HK-2 (cell line): ENCODE measurements around the gene DSTYK.

Source experiments
- DNase-seq: peaks from one replicate; pipeline ENCODE4 v3.0.0-alpha.2; 2018; ENCODE audit not compliant: unreplicated experiment

DSTYK gene, protein sequence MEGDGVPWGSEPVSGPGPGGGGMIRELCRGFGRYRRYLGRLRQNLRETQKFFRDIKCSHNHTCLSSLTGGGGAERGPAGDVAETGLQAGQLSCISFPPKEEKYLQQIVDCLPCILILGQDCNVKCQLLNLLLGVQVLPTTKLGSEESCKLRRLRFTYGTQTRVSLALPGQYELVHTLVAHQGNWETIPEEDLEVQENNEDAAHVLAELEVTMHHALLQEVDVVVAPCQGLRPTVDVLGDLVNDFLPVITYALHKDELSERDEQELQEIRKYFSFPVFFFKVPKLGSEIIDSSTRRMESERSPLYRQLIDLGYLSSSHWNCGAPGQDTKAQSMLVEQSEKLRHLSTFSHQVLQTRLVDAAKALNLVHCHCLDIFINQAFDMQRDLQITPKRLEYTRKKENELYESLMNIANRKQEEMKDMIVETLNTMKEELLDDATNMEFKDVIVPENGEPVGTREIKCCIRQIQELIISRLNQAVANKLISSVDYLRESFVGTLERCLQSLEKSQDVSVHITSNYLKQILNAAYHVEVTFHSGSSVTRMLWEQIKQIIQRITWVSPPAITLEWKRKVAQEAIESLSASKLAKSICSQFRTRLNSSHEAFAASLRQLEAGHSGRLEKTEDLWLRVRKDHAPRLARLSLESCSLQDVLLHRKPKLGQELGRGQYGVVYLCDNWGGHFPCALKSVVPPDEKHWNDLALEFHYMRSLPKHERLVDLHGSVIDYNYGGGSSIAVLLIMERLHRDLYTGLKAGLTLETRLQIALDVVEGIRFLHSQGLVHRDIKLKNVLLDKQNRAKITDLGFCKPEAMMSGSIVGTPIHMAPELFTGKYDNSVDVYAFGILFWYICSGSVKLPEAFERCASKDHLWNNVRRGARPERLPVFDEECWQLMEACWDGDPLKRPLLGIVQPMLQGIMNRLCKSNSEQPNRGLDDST

DNA sequence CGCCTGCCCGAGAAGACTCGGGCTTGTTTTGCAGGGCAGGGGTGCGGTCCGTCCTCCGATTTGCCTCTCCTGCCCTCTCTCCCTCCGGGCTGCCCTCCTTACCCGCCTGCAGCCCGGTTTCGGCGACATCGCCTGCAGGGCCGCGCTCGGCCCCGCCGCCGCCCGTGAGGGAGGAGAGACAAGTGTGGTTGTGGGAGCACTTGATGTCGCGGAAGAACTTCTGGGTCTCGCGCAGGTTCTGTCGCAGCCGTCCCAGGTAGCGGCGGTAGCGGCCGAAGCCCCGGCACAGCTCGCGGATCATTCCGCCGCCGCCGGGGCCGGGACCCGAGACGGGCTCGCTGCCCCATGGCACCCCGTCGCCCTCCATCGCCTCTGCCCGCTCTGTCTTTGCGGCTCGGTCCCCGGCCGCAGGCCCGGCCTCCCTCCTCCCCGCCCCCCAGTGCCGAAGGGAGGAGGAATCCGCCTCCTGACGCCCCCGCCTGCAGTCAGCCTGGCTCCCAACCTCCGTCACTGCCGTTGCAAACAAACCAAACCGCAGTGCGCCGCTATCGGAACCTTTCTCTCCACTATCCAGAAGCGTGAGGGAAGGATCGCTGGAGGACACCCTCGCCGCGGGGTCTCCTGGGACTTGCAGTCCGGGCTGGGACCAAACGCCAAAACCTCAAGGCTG, at the start of gene DSTYK:
TSS of gene DSTYK (minus strand) at position 534 of the 670 bp plus-strand sequence. CDS start at position 367, 167 bp downstream.
- DNase-seq = peak; percentile 97

DNA sequence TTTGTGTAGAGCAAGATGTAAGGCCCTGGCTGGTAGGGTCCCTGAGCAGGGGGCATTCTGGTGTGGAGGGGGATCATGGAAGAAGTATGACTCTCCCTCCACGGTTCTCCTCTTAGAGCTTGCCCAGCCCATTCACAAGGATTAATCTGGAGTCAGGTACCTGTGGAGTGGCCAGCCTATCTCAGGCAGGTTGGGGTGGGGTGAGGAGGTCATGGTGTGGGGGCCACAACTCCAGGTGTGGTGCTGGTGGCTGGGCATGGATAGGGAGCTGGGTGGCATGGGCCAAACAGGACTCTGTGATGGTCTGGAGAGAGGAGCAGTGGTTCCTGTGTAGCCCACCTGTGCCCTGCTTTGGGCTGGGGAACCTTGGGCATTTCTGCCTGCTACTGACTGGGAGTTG, 48.5 kb upstream of the DSTYK start:
- DNase-seq = no peak

DNA sequence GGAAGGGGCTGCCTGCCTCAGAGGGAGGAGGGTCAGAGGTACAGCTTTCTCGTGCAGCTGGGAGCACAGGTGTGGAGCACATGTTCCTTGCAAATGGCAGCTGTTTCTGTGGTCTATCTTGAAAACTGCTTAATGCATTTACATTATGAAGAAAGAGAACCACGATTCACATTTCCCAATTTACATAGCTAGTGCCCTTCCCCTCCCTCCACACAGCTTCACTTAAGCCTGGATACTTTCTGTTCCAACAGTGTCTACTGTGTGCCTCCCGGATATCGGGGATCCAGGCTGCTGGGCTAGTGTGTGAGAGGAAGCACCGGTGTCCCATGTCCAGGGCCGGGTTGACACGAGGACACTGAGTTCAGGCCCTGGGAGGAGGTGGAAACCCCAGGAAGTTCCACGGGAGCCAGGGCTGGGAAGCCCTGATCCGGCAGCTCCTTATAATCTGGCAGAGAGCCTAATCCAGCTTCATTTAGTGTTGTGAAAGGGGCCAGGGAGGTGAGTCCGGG, 47.9 kb upstream of the DSTYK start:
- DNase-seq = no peak

DNA sequence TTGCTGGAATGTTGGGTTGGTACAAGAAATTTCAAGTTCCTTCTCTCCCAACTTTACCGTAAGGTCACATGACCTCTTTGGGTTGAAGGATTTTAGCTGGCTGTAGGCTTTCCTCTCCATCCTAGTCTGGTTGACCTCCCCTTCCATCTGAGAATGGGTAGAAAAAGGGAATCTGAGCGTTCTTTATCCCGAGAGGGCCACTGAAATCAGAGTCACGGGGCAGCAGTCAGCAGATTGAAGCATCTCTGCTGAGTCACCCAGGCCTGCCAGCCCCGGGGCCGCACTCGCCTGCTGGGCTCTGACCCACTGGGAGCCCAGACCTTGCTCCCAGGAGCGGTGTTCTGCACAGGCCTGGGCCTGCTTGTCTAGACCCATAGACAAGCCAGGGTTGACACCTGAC, 47.2 kb upstream of the DSTYK start:
- DNase-seq = peak; percentile 79

DNA sequence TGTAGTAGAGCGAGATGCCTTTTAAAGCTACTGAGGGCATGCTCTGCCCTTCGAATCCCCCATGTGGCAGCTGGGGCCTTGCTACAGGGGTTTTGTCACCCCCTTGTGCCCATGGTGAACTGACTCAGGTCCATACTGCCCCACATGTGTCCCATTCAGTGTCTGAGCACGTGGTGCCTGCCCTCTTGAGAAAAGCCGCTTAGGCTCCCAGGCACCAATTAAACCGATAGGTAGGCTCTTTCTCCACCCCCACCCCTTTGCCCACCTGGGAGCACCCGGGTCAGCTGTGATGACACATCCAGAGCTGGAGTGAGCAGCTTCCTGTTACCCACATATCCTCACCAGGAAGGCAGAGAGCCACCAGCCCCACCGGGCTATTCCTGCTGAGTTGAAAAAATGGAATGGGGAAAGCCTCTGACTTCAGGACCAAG, 46.8 kb upstream of the DSTYK start:
- DNase-seq = peak; percentile 61

DNA sequence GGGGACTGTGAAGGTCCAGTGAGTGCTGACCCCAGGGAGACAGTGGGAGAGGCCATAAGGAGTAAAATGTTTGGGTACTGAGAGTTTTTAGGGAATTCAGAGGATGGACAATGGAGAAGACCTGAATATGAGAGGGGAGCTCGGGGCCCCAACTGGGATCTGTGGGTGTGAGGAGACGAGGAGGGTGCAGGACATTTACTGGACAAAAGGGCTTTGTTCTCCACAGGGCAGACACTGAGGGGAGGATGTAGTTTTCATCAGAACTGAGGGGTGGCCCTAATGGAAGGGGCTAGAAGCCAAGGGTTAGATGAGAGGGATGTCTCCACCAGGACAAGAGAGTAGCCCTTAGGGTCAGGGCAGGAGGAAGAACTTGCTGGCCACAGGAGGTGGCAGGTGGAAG, 46.2 kb upstream of the DSTYK start:
- no peak for DNase-seq

DNA sequence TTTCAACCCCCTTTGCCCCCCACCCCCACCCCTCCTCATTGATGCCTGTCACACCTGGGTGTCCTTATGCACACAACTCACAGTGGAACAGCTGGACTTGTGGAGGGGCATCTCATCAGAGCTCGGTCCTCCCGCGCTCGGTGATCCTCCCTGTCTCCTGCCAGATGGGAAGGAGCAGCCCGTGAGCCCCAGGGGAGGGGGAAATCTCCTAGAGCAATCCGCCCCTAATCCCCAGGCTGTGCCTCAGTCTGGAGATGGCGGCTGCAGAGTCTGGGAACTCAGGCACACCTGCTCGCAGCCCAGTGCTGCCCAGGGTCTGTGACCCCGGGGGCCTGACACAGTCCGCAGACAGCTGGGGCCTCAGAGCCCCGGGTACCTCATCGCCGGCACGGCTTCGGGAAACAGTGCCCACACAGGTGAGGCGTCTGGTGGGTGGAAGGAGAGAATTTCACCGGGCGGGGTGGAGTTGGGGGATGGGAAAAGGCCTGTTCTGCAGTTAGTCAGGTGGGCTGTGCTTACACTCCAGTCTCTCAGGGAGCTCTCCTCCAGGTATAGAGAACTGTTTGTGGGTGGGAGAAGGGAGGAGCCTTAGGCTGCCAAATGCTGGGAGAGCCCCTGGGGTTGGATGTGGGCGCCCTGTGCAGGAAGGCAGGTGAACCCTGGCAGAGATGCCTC, 45.6 kb upstream of the DSTYK start:
- no peak for DNase-seq

DNA sequence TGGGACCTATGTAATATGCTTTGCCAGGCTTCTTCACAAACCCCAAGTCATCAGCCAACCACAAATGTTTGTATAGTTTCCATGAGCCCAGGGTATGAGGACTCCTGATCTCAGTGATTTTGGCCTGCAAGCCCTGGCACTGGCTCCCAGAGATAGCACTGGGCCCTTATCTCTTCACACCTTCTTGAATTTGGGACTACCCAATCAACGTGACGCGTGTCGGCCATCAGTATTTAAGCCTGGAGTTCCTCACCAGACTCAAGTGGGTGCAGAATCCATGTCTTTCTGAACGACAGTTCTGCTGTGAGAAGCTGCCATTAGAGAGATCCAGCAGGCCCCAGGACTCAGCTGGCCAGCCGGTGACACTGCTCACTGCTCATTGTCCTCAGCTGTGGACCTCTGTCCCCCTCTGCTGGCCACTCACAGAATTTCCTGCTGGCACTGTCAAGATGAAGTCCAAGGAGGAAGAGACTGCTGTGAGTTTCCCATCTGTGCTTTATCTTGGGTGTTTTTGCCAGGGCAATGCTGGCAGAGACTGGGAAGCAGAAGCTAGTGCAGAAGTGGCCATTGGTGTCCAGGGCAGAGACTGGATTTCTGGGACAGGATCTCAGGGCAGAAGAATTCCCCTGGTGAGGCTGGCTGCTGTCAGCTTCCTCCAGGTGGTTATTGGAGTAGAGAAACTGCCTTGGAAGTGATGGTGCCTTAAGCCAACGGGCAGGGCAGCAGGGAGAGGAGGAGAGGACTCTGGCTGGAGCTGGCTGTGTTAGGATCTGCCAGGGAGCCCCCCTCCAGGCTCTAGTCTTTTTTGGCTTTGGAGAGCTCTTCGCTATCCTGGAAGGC, 44.7 kb upstream of the DSTYK start:
- peak; percentile 93 for DNase-seq

DNA sequence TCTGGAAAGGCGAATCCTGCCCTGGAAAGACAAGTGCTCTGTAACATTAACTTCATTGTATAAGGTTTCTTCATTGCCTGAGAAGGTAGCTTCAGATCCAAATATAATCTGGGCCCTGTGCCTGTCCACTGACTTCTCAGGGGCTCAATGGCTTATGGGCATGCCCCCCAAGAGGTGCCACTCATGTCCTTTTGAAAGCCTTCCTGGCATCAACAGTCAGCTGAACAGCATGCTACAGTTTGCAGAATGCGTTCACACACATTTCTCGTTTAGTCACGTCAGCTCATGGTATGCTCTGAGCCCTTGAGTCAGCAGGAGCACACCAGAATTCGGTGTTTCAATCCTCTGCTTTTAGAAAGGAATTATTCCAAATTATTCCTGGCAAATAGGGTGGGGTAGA, 40.1 kb upstream of the DSTYK start:
- DNase-seq = no peak

DNA sequence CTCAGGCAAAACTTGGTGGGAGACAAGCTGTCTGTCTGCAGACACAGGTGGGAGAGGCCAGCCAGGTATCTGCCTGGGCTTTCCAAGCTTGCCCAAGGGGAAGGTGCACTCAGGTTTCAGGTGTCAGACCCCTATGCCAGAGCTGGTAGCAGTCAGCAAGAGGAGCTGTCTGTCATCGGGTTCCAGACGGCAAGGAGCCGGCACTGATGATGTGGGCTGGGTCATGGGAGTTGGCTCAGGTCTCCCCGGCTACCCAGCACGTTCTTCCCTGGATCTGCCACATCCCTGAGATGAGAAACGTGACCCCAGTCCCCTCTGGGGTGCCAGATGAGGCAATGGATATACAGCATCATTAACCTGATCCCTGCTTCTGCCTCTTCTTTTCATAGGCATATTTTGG, 39.2 kb upstream of the DSTYK start:
- DNase-seq = no peak

DNA sequence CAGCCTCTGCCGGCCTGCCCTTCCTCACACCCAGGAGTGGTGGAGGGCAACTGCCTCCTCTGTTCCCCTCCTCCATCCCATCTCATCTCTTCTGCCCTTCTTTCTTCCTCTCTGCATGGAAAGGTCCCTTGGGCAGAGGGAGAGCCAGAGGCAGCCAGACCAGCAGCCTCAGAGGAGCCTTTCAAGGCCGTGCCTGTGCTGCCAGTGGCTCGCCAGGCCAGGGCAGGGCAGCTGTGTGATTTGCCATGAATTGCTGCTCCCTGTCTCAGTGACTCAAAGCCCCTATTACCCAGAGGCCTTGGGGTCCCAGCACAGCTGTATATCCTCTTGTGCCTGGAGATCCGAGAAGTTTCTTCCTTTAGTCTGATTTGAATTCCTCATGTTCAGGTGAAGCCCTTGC, 38.1 kb upstream of the DSTYK start:
- no peak for DNase-seq

DNA sequence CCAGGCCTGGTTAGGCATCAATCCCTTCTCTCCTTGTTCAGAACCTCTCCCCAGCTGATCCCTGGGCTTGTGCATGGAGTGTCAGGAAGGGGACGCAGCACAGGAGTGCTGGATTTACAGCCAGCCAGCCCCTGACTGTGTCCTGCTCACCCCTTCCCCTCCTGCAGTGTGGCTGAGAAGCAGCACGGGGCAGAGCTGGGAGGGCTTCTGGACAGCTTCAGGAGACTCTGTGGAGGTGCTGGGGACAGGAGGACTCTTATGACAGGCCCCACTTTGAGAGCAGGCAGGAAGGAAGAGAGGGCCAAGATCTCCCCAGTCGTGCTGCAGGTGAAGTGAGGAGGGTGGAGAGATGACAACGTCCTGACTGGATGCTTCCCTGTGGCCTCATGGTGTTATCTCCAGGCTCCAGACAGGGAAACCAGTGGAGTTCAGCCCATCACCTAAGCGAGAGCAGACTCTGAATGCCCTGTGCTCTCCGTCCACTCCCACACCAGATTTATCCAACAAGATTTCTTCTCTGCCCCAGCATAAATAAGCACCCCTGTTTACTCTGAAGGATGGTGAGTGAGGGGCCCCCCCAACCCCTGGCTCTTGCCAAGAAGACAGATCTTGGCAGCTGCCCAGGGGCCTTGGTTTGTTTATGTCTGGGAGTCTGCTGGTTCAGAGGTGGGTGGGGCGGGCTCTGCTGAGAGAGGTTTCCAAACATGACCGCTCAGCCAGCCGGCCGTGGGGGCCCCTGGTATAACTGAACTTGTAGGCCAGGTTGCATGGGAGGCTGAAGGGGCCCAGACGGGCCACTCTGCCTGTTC, 37.5 kb upstream of the DSTYK start:
- DNase-seq = no peak

DNA sequence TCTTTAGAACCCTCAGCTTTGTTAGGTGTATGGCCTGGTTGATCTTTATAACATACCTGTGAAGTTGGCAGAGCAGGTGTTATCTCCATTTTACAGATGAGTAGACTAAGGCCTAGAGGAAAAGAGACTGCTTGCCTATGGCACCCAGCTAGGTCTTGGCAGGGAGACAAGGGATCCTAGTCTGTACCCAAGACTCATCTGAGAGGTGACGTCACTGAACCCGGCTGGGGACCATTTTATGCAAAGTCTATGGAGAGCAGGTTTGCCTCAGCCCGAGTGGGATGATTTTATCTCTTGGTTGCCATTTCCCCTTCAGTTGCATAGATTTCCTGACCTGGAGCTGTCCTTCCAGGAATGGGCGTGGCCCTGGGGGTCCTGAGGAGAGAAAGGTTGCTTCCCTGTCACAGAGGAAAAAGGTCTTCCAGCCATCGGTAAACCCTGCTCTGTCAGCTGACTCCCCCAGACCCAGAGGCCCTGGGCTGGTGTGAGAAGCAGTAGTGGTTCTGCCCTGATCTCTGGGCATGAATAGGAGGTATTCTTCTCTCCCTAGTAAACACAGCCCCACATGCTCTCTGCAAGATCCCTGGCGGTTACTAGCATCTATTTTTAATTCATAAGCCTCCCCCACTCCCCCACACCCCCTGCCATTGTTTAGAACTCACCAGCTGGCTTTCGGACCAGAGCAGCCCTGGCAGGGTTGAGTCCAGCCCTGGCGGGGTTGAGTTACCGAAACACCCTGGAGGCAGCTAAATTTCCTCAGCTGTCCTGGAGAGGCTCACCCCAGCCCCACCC, 35.8 kb upstream of the DSTYK start:
- DNase-seq = no peak

DNA sequence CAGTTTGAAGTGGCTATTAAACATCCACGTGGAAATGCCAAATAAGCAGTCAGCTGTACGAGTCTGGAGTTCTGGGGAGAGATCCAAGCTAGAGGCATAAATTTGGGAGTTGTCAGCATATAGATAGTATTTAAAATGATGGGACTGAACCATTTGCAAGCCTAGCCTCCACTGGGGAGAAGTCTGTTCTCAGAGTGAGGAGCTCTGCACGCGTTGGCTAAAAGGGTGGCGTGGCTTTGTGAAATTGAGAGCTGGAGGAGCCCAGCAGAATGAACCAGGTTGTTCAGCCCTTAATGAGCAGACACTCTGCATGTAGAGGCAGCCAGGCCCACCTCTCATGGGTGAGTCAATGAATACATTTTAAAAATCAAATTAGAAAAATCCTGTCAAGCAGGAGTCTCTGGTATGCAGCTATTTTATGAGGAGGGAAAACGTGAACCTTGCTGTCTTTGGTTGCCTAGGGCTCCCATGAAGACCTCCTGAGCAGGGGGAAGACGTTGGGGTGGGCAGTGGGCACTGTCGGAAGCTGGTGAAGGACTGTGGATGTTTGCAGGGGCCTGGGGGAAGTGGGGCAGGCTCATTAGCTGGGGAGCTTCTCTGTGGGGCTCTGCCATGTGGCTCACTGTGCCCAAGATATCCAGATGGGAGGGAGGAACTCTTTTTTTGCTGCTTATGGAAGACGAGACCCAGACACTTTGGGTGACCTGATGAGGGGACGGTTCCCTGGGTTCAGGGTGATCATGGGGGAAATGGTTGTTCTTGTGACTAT, 35.0 kb upstream of the DSTYK start:
- no peak for DNase-seq

DNA sequence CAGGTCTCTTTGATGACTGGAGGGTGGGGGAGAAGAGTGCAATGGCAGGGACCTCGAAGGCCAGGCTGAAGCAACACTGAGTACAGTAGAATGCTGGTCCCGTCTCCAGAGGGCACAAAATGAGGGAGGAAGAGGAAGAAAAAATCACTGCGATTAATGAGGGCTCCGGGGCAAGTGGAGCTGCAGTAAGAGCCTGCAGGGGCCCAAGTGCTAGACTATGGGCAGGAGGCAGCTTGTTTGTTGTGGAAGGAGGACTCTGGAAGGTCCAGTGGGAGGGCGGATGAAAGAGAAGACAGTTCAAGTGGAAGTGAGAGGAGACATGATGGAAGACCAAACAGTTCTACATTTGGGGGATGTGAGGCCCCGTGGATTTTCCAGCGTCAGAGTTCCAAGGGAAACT, 33.6 kb upstream of the DSTYK start:
- DNase-seq = no peak

DNA sequence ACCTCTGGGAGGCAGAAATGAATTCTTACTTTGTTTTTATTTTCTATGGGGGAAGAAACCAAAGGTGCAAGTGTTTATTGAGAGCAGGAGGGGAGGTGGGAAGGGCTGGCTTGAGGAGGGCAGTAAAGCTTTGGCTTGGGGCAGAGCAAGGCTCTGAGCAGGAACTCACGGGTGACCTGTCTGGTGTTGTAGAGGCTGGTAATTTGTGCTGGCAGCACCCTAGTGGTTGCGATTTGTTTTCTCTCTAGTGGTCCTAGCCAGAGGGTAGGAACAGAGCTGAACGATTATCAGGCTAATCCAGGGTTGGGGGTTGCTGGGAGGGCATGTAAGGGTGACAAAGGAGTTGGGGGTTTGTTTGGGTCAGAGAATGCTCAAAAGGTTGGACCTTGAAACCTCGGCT, 32.9 kb upstream of the DSTYK start:
- DNase-seq = no peak

DNA sequence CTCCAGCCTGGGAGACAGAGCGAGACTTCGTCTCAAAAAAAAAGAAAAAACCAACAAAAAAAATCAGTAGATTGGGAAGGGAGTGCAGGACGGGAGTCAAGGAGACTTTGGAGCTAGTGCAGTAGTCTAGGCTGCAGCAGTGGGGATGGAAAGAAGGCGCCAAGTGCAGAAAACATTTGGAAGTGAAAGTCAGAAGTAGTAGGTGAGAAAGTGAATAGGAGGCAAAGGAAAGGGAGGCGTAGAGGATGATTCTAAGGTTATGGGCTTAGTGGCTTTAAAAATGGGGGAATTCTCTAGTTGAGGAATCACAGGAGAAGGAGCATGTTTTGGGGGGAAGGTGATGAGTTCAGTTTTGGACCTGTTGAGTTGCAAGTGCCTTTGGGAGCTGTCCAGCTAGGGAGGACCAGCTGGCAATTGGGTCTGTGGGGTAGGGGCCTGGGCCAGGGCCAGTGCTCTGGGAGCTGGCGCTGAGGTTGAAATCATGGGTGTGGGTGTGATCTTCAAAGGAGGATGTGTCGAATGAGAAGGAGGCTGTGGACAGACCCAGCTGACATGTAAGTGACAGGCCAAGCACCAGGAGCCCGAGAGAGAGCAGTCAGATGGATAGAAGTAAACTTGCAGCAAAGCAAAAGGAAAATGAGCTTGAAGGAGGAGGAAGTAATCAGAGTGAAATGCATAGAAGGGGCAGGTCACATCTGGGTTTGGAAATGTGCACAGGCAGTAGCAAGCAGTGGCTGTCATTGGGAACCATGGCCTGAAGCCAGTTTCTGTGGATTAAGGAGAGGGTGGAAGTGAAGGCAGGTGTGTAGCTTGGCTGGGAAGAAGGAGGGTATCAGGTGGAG, 32.1 kb upstream of the DSTYK start:
- DNase-seq = no peak
